Natural killer cell (primary cell): ENCODE measurements around the gene THAP7. TPM values are rescaled to one million over a fixed set of nuclear protein-coding genes. Genes with fewer than 3 reads are reported as not detected.
"Not testable (repeated sequence)": the region's sequence is repeated elsewhere in the genome, so short reads cannot be mapped to it uniquely, and the experiment has no call there.

ENCODE experiments used
- ATAC-seq, 3 donors: fragments of 150-1000 bp in 2 of 3; fragments of 200-7000 bp in 1 of 3; cut with Tn5 transposase; 1 replicate in 1 of 3; 2 replicates in 2 of 3; pipeline ENCODE4 v1.10.0; 2021; ENCODE audit warnings: mild to moderate bottlenecking in 2 of 3, moderate library complexity in 2 of 3
- DNase-seq, 2 donors: peaks; one replicate each; pipeline versions ENCODE4 v3.0.0 to v3.0.0-alpha.2; 2013 to 2021; ENCODE audit warnings: mixed read lengths in 1 of 2
- H3K27ac ChIP-seq: one replicate; pipeline ENCODE4 v1.5.1; 2013; ENCODE audit warnings: mild to moderate bottlenecking, low read length
- H3K27me3 ChIP-seq: one replicate; pipeline ENCODE4 v1.6.1; 2013; ENCODE audit warnings: low read length; ENCODE audit not compliant: control insufficient read depth, insufficient read depth
- H3K36me3 ChIP-seq: one replicate; pipeline ENCODE4 v1.6.1; 2013; ENCODE audit warnings: low read length; ENCODE audit not compliant: control insufficient read depth, insufficient read depth
- H3K4me1 ChIP-seq: one replicate; pipeline ENCODE4 v1.6.1; 2013; ENCODE audit warnings: low read length; ENCODE audit not compliant: control insufficient read depth, insufficient read depth
- H3K4me3 ChIP-seq: one replicate; pipeline ENCODE4 v1.5.1; 2013; ENCODE audit warnings: low read length
- H3K9me3 ChIP-seq: one replicate; pipeline ENCODE4 v1.6.1; 2013; ENCODE audit warnings: low read length; ENCODE audit not compliant: control insufficient read depth, insufficient read depth
- H3K27ac Mint-ChIP-seq, 2 donors: one replicate each; pipeline ENCODE4 v1.8.0; 2022; ENCODE audit warnings: mild to moderate bottlenecking in 2 of 2, mixed read lengths in 2 of 2, moderate library complexity in 1 of 2
- H3K27me3 Mint-ChIP-seq, 2 donors: one replicate each; pipeline ENCODE4 v1.8.0; 2022; ENCODE audit warnings: low read depth in 2 of 2, mixed read lengths in 2 of 2
- H3K36me3 Mint-ChIP-seq: one replicate; pipeline ENCODE4 v1.8.0; 2022; ENCODE audit warnings: mixed read lengths
- H3K4me1 Mint-ChIP-seq, 2 donors: one replicate each; pipeline ENCODE4 v1.8.0; 2022; ENCODE audit warnings: mixed read lengths in 2 of 2
- H3K4me3 Mint-ChIP-seq: one replicate; pipeline ENCODE4 v1.8.0; 2022; ENCODE audit warnings: mild to moderate bottlenecking, moderate library complexity, mixed read lengths
- H3K9me3 Mint-ChIP-seq, 2 donors: one replicate each; pipeline ENCODE4 v1.8.0; 2022; ENCODE audit warnings: mixed read lengths in 2 of 2
- CTCF ChIP-seq: fragments of 200-600 bp; IDR thresholded peaks from one replicate; pipeline ENCODE4 v1.8.0; 2022; ENCODE audit warnings: antibody characterized with exemption
- WGBS: methylation state at CpG from one replicate; pipeline ENCODE4 v1.1.7; 2013; ENCODE audit warnings: missing lambda C conversion rate; ENCODE audit not compliant: insufficient coverage; 5-methylcytosine and 5-hydroxymethylcytosine counted together
- intact Hi-C: fragments of 100-400 bp; cut with micrococcal nuclease; formaldehyde crosslinking; loops from one replicate; pipeline ENCODE4 v1.14.2; 2022
- total RNA-seq, 4 donors: library from RNA; stranded (reverse); fragments of 120-200 nt in 1 of 4; gene quantifications; one replicate each; pipeline versions ENCODE4 v1.2.3 to v1.2.4, GENCODE V29; 2013 to 2022

Gene THAP7
- total RNA-seq, 3 donors from 2014 or later (not counting 1 experiment from before 2014, with no cell fraction given) = 24.1 to 40.0 (median 26.8) TPM

GRCh38 chr22:21010426-21011113 lies 8.7 kb upstream of the THAP7 start:
- H3K27ac Mint-ChIP-seq = peak overlapping the region in 1 of 2 donors; percentile 25
- no peaks in the 10 kb centered on the region for H3K27me3 Mint-ChIP-seq

DNA sequence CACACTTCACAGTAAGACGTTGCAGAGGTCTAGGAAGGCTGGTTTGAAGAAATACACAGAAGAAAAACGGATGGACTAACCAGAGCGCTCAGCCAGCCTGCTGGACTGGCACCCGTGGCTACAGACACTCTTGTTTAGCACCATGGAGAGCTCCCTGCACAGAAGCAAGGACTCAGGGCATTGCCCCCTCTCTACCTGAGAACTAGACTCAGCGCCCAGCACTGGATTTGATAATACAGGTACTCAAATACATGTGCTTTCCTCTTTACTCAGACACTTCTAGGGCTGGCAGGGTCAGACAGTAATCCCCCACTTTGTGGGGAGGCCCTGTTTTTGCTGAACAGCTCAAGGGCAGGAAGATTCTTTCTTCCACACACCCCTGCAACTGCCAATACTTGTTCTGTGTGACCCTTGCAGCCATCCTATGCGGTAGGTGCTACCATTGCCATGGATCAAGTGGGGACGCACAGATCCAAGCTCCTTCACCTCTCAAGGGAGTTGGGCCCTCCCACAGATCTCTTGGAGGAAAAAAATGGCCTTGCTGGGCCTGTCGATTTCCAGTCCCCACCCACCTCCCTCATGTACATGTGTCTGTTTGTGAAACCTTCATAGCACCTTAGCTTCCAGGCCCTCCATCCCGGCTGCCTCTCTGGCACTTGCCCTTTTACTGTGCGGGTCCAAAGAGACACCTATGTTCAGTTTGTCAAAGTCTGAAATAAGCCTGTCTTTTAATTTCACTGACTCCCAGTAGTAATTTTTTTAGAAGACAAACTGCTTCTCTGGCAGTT lies 7.9 kb upstream of the THAP7 start:
- H3K4me3 Mint-ChIP-seq = no peak overlapping the region
- H3K4me1 Mint-ChIP-seq = peaks cover 11 to 16% of the 10 kb centered on the region in 2 donors
- Histone ChIP-seq H3K4me1 (peaks cover 16% of the 10 kb centered on the region), H3K36me3 (no peaks in the 10 kb centered on the region), H3K4me3 (no peak overlapping the region), H3K27me3 (no peaks in the 10 kb centered on the region), H3K9me3 (no peaks in the 10 kb centered on the region), H3K27ac (no peak overlapping the region)
- H3K36me3 Mint-ChIP-seq = no peaks in the 10 kb centered on the region
- H3K27ac Mint-ChIP-seq = no peak overlapping the region
- peak in 1 of 2 donors; percentile 63 for DNase-seq
- no peaks in the 10 kb centered on the region for H3K9me3 Mint-ChIP-seq
- ATAC-seq = no peak
- no peak for TF ChIP-seq CTCF
- no peaks in the 10 kb centered on the region for H3K27me3 Mint-ChIP-seq
- WGBS = 82% methylated on average over 10 of the region's 10 CpGs
- intact Hi-C loops = loop anchor here (5.0 kb wide), 1 partner anchor 93 kb away; the partner anchor contains the start of gene CRKL

More at GRCh38 chr22:21010426-21011113, 8.7 kb upstream of the THAP7 start:
- Histone ChIP-seq H3K9me3 (no peaks in the 10 kb centered on the region), H3K36me3 (no peaks in the 10 kb centered on the region), H3K4me1 (peaks cover 23% of the 10 kb centered on the region), H3K4me3 (no peak overlapping the region), H3K27me3 (no peaks in the 10 kb centered on the region), H3K27ac (no peak overlapping the region)
- 97% methylated on average over 3 of the region's 3 CpGs for WGBS
- intact Hi-C loops = loop anchor here (5.0 kb wide), 1 partner anchor 93 kb away; the partner anchor contains the start of gene CRKL
- no peak for DNase-seq
- ATAC-seq = no peak
- TF ChIP-seq CTCF = no peak
- H3K4me1 Mint-ChIP-seq = peaks cover 16 to 23% of the 10 kb centered on the region in 2 donors
- H3K36me3 Mint-ChIP-seq = no peaks in the 10 kb centered on the region
- no peak overlapping the region for H3K4me3 Mint-ChIP-seq
- H3K9me3 Mint-ChIP-seq = no peaks in the 10 kb centered on the region

GRCh38 chr22:21009208-21009607 lies 7.3 kb upstream of the THAP7 start:
- intact Hi-C loops, H3K4me3 Mint-ChIP-seq, DNase-seq, H3K27me3 ChIP-seq, H3K27ac ChIP-seq, H3K36me3 Mint-ChIP-seq, H3K4me3 ChIP-seq, H3K4me1 ChIP-seq, ATAC-seq, H3K9me3 ChIP-seq, H3K9me3 Mint-ChIP-seq, H3K36me3 ChIP-seq, H3K27ac Mint-ChIP-seq, H3K27me3 Mint-ChIP-seq: not testable (repeated sequence)
- 95% methylated on average over 13 of the region's 13 CpGs for WGBS
- H3K4me1 Mint-ChIP-seq = peaks cover 5 to 10% of the 10 kb centered on the region in 2 donors

DNA sequence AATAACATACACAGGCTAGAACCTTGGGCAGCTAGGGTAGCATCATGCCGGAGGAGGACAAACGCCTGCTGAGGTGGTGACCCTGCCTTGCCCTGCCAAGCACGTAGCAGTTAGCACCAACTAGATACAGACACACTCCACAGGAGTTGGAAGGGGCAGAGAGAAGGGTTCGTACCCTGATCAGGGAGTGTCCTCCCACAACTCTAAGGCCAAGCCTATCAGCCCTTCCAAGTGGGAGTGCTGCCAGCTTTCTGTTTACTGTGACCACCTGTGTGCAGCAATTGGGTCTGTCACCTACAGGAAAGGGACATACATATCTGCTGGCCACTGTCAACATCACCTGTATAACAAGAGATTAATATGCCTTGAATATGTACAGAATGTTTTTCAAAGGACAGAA lies 1.9 kb upstream of the THAP7 start:
- H3K4me3 Mint-ChIP-seq = no peak overlapping the region
- H3K9me3 Mint-ChIP-seq = no peaks in the 10 kb centered on the region
- H3K27ac Mint-ChIP-seq = peak overlapping the region; percentile 98 to 99
- Histone ChIP-seq H3K36me3 (peaks cover 15% of the 10 kb centered on the region), H3K4me3 (no peak overlapping the region), H3K27ac (no peak overlapping the region), H3K9me3 (no peaks in the 10 kb centered on the region), H3K4me1 (peaks cover 35% of the 10 kb centered on the region), H3K27me3 (no peaks in the 10 kb centered on the region)
- H3K4me1 Mint-ChIP-seq = peaks cover 26 to 33% of the 10 kb centered on the region in 2 donors
- no peak for DNase-seq
- TF ChIP-seq CTCF = no peak
- no peaks in the 10 kb centered on the region for H3K36me3 Mint-ChIP-seq
- WGBS = 100% methylated on average over 3 of the region's 4 CpGs
- intact Hi-C loops = no loop called here
- no peak for ATAC-seq
- H3K27me3 Mint-ChIP-seq = no peaks in the 10 kb centered on the region
